Panc1 (cell line): ENCODE data around the gene CORIN. TPM values are rescaled to one million over a fixed set of nuclear protein-coding genes. Genes with fewer than 3 reads are reported as not detected.

ENCODE experiments used
- ATAC-seq: fragments of 200-7000 bp; cut with Tn5 transposase; 2 replicates; pipeline ENCODE4 v1.9.1; 2020; ENCODE audit warnings: mild to moderate bottlenecking, moderate library complexity
- BruUV-seq: library from RNA; stranded (reverse); fragments of 400-500 nt; replicated peaks from 2 replicates; lab custom pipeline; 2021; lab: Mats Ljungman, UMichigan
- CTCF ChIA-PET: fragments of 300-600 bp; sonication (Branson Sonifier 250); formaldehyde crosslinking; loops from one replicate; lab custom pipeline; 2022; ENCODE audit warnings: antibody characterized with exemption; lab: Charles Lee
- POLR2A ChIA-PET: fragments of 300-600 bp; sonication (Branson Sonifier 250); formaldehyde crosslinking; loops from one replicate; lab custom pipeline; 2022; ENCODE audit warnings: antibody characterized with exemption; lab: Charles Lee
- DNase-seq: peaks from one replicate; pipeline ENCODE4 v3.0.0-alpha.2; 2010; ENCODE audit warnings: low read depth, low spot score
- H3K27ac ChIP-seq: 2 replicates; pipeline ENCODE4 v1.5.1; 2011; ENCODE audit warnings: mild to moderate bottlenecking, low read length, inconsistent platforms
- H3K27me3 ChIP-seq: fragments of 200-500 bp; sonication (Bioruptor generic); 2 replicates; pipeline ENCODE4 v1.6.0; 2014; ENCODE audit warnings: low read length, inconsistent platforms; ENCODE audit not compliant: control insufficient read depth, insufficient read depth
- H3K36me3 ChIP-seq: fragments of 200-500 bp; sonication (Bioruptor generic); 2 replicates; pipeline ENCODE4 v1.5.1; 2014; ENCODE audit warnings: inconsistent platforms, mild to moderate bottlenecking, low read length, moderate library complexity; ENCODE audit not compliant: control insufficient read depth, insufficient read depth
- H3K4me1 ChIP-seq: 2 replicates; pipeline ENCODE4 v1.5.1; 2011; ENCODE audit warnings: inconsistent platforms, mild to moderate bottlenecking, low read length, moderate library complexity; ENCODE audit not compliant: control insufficient read depth, insufficient read depth
- H3K4me3 ChIP-seq, 2 experiments: 2 replicates each; pipeline ENCODE4 v1.5.1; 2011 to 2012; ENCODE audit warnings: low read depth in 2 of 2, low read length in 2 of 2, mild to moderate bottlenecking in 2 of 2, inconsistent platforms in 1 of 2, moderate library complexity in 1 of 2
- H3K9me3 ChIP-seq: fragments of 200-500 bp; sonication (Bioruptor generic); 2 replicates; pipeline ENCODE4 v1.5.1; 2014; ENCODE audit warnings: low read depth, mild to moderate bottlenecking, inconsistent platforms, low read length, moderate library complexity; ENCODE audit not compliant: control insufficient read depth, insufficient read depth
- CTCF ChIP-seq: fragments of 450-650 bp; IDR thresholded peaks from 2 replicates; pipeline ENCODE4 v1.5.1; 2017; ENCODE audit warnings: mild to moderate bottlenecking
- POLR2AphosphoS5 ChIP-seq: IDR thresholded peaks from 2 replicates; pipeline ENCODE4 v1.6.1; 2012; ENCODE audit warnings: mild to moderate bottlenecking, low read depth, low read length, moderate library complexity
- REST ChIP-seq, 2 experiments: IDR thresholded peaks; 2 replicates each; pipeline ENCODE4 v1.6.1; 2011 to 2012; ENCODE audit warnings: low read depth in 2 of 2, control low read depth in 1 of 2, low read length in 1 of 2, mild to moderate bottlenecking in 1 of 2, moderate library complexity in 1 of 2; ENCODE audit not compliant: insufficient read depth in 1 of 2
- SIN3A ChIP-seq: IDR thresholded peaks from 2 replicates; pipeline ENCODE4 v1.6.1; 2012; ENCODE audit warnings: low read depth, mild to moderate bottlenecking, low read length, moderate library complexity, borderline replicate concordance; ENCODE audit not compliant: insufficient read depth
- TCF7L2 ChIP-seq: IDR thresholded peaks from 2 replicates; pipeline ENCODE4 v1.6.1; 2011; ENCODE audit warnings: mild to moderate bottlenecking, low read depth, low read length, inconsistent platforms
- in situ Hi-C: cut with HindIII; loops from 2 replicates; pipeline ENCODE4 v1.10.0; 2016; ENCODE audit warnings: low sequenced_read_pairs, low pct_unique_long_range_greater_than_20kb
- intact Hi-C: fragments of 100-400 bp; cut with micrococcal nuclease; formaldehyde crosslinking; loops from one replicate; pipeline ENCODE4 v1.10.0; 2022; ENCODE audit not compliant: unreplicated experiment
- total RNA-seq: library from RNA; stranded (reverse); gene quantifications from one replicate; pipeline ENCODE4 v1.2.1, GENCODE V29; 2021; ENCODE audit not compliant: unreplicated experiment

Gene CORIN
- total RNA-seq, 1 experiment from 2014 or later: not detected

- ATAC-seq (no peak), DNase-seq (no peak)
- Histone ChIP-seq H3K27me3 (no peaks in the 10 kb centered on the region), H3K9me3 (no peaks in the 10 kb centered on the region), H3K36me3 (no peaks in the 10 kb centered on the region), H3K4me1 (no peaks in the 10 kb centered on the region), H3K27ac (no peak overlapping the region), H3K4me3 (no peak overlapping the region)
- TF ChIP-seq TCF7L2 (no peak), SIN3A (no peak), REST (IDR thresholded peaks at IDR 0.05; ENCODE audit: insufficient read depth in 1 of 2, low read depth in 2 of 2, low read length in 1 of 2) (no peak), CTCF (no peak)
- CTCF ChIA-PET: no interaction called here
- POLR2A ChIA-PET: no interaction called here
- no TSS peak for BruUV-seq
- in situ Hi-C loops (no loop called here), intact Hi-C loops (no loop called here)
These were observed 22.4 kb upstream of the CORIN start for GRCh38 chr4:47860305-47860704.

- Histone ChIP-seq H3K9me3 (no peaks in the 10 kb centered on the region), H3K4me1 (no peaks in the 10 kb centered on the region), H3K27me3 (no peaks in the 10 kb centered on the region), H3K36me3 (no peaks in the 10 kb centered on the region; the same call in 1 of the 2 replicates), H3K4me3 (no peak overlapping the region), H3K27ac (no peak overlapping the region)
- DNase-seq (no peak), ATAC-seq (no peak)
- ChIA-PET POLR2A (no interaction called here), CTCF (no interaction called here)
- intact Hi-C loops: no loop called here
- TF ChIP-seq POLR2AphosphoS5 (no peak), REST (IDR thresholded peaks at IDR 0.05; ENCODE audit: insufficient read depth in 1 of 2, low read depth in 2 of 2, low read length in 1 of 2) (no peak), CTCF (no peak), TCF7L2 (no peak), SIN3A (no peak)
- in situ Hi-C loops: no loop called here
- BruUV-seq: no TSS peak
These were observed 20.1 kb upstream of the CORIN start for GRCh38 chr4:47858006-47858405.
